Stimulated activated CD8-positive, alpha-beta memory T cell treated with anti-CD3 and anti-CD28 coated beads, Interleukin-12 subunit alpha, Interleukin-12 subunit beta, amount 100 ng/mL, for 24 hours (primary cell): ENCODE measurements around the gene SF3A2.

Source experiments
- DNase-seq: peaks from one replicate; pipeline ENCODE4 v3.0.0-alpha.2; 2020; ENCODE audit errors: extremely low read depth

Gene SF3A2

DNA sequence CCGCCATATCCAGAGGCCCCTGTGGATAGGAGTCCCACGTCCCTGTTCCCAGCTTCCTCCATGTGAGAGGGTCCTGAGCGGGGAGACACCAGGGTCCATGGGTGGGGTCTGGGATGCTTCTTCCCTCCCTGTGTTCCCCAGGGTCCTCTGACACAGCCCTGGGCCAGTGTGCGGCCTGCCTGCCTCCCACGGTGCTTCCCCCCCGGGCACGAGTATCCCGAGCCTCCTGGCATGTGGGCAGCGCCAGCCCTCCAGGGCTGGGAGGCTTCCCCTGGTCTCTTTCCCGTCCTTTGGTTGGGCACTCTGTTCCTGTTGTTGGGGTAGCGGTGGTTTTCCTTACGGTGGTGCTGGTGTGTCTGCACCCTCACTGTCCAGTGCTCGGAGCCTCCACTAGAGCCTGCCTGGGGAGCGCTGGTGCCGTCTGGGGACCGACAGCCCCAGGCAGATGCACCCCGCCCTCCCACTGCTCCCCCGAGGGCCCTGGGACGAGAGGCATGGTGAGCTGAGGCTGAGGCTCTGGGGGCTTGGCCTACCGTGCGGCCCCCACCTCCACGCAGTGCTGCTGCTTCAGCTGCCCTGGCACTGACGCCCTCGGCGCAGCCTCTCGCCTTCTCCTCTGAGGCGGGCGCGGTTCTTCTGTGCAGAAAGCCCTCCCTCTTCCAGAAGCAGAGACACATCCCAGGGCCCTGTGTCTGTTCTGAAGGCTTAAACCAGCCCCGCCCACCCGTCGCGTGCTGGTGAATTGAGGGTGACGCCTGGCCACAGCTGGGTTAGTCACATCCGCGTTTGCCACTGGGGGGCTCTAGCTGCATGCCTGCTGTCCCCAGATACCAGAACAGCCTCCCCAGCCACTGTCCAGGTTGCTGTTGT lies 28.4 kb upstream of the SF3A2 start:
- DNase-seq, result no peak

DNA sequence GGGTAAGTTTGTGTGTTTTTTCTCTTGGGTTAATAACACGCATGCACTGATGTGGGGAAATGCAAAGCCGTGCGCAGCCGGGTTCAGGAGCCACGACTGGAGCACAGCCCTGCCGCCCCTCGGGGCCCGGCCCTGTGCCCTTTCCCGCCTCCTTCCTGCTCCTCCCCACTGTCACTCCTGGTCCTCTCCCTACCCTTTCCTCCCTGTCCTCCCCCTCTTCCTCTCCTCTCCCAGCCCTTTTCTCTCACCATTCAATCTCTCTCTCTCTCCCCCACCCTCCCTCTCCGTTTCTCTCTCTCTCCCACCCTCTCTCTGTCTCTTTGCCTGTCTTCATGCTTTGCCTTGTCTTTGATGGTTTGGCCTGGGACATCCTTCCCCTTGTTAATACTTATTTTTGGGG lies 27.6 kb upstream of the SF3A2 start:
- no peak for DNase-seq

DNA sequence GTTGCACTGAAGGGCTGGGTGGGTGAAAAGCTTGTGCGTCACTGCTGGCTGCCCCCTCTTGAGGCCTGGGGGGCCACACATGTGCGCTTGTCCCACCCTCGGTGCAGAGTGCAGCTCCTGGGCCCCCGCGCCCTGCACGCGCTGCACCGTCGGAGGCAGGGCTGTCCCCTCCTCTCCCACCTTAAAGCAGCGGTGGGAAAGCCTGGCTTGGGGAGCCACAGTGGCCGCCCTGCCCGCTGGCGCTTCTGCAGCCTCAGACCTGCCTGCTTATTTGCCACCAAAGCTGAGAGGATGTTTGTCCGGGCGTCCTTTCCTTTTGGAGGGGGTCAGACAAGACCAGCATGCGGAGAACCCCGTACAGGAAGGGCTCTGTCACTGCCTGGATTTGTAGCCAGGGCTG lies 27.2 kb upstream of the SF3A2 start:
- no peak for DNase-seq

DNA sequence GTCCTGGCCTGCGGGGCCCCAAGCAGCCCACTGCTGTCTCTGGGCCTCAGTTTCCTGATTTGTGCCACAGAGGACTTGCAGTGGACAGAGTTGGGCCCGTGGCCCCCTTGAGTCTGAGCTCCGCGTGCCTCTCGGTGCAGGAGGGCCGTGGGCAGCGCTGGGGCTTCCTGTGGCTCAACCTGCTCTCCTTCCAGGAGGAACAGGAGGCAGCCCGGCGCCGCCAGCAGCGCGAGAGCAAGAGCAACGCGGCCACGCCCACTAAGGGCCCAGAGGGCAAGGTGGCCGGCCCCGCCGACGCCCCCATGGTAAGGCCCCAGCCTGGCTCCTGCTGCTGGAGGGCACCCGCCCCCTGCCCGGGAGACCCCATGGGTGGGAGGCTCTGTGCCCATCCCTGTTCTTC lies 26.4 kb upstream of the SF3A2 start:
- no peak for DNase-seq

DNA sequence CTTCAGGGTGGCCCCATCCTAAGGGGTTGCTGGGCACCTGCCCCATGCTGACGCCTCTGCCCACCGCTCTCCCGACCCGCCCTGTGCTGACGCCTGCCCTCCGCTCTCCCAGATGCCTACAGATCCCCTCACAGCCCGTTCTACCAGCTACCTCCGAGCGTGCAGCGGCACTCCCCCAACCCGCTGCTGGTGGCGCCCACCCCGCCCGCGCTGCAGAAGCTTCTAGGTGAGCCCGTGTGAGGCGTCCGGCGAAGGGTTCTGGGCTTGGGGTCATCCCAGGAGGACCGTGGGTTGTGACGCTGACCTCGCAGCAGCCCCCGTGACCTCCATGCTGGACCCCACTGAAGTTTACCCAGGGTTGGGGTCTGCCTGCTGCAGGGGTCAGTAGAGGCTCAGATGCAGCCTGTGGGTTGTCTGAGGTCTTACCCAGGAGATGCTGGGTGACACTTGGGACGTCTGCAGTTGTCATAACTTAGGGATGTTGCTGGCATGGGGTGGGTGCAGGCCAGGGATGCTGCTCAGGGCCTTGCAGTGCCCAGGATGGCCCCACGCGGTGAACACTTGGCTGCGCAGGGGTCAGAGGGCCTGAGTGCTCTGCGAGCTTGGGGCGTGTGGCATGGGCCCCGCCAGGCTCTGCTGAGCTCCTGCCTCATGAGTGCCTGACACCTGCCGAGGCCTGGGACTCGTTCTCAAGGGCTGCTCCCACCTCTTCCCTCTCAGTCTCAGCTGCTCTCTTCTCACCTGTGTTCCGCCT lies 25.5 kb upstream of the SF3A2 start:
- no peak for DNase-seq

DNA sequence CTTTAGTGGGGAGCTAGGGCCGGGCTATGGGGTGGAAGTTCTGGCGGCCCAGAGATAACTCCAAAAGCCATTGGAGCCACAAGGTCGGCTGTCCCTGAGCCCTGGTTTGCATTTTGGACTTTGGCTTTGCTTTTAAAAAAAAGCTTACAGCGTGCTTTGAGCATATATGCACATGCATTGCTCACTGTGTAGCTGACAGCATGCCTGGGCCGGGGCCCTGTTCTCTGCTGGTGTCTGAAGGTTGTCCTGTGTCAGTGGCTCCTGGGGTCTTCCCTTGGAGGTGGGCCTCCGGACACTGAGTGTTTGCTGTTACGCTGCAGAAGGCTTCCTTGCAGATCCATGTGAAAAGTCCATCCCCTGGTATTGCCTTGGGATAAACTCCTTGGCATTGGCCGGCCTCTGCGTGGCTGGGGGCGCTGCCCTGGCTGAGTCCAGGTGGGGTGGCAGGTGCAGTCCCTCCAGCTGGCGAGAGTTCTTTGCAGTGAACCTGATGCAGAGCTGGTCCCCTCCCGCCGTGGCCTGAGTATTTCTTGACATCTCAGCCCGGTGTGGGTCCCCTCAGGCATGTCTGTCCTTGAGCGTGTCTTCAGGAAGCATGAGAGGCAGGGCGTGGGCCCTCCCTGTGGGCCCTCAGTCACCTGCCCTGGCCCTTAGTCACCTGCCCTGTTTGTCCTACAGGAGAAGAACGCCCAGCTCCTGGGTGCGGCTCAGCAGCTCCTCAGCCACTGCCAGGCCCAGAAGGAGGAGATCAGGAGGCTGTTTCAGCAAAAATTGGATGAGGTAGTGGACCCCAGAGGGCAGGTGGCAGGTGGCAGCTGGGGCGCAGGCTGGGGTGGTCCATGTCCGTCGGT lies 23.5 kb upstream of the SF3A2 start:
- no peak for DNase-seq

DNA sequence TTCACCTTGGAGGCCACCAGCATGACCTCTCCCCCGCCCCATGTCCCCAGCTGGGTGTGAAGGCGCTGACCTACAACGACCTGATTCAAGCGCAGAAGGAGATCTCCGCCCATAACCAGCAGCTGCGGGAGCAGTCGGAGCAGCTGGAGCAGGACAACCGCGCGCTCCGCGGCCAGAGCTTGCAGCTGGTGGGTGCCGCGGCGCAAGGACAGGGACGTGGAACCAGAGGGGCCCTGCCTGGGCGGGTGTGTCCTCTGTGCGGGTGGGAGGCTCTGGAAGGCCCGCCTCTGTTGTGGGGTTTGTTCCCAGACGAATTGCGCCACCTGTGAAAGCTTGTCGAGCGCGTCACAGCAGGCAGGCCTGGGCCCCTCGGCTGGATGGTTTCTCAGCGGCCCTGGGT lies 22.8 kb upstream of the SF3A2 start:
- DNase-seq, result no peak

DNA sequence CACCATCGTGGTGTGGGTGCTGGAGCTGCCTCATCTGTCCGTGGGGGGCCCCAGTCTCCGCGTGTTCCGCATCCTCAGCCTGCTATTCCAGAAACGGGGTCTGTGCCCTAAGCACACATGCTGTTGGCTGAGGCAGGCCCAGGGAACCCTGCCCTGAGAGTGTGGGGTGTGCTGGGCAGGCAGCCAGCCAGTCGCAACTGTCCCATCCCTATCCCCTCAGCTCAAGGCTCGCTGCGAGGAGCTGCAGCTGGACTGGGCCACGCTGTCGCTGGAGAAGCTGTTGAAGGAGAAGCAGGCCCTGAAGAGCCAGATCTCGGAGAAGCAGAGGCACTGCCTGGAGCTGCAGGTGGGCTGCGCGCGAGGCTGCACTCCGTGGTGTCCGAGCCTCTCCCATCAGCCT lies 22.4 kb upstream of the SF3A2 start:
- no peak for DNase-seq

DNA sequence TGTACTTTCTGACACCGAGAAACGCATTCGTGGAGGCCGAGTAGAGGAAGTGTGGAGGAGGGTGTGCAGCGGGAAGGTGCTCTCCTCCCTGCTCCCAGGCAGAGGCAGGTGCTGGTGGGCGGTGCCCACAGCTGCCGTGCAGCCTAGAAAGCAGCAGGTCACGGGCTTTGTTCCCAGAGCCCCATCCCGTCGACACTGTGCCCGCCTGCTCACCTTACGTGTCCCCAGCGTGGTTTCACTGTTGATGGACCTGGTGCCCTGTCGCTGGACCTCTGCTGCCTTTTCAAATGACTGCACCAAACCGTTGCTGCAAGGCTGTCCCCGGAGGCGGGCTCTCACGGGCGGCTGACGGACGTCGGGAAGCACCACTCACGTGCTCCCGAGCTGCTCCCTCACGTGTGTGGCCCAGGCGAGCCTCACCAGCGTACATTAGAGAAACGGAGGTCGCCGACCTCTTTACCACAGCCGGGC lies 21.3 kb upstream of the SF3A2 start:
- DNase-seq, result no peak

DNA sequence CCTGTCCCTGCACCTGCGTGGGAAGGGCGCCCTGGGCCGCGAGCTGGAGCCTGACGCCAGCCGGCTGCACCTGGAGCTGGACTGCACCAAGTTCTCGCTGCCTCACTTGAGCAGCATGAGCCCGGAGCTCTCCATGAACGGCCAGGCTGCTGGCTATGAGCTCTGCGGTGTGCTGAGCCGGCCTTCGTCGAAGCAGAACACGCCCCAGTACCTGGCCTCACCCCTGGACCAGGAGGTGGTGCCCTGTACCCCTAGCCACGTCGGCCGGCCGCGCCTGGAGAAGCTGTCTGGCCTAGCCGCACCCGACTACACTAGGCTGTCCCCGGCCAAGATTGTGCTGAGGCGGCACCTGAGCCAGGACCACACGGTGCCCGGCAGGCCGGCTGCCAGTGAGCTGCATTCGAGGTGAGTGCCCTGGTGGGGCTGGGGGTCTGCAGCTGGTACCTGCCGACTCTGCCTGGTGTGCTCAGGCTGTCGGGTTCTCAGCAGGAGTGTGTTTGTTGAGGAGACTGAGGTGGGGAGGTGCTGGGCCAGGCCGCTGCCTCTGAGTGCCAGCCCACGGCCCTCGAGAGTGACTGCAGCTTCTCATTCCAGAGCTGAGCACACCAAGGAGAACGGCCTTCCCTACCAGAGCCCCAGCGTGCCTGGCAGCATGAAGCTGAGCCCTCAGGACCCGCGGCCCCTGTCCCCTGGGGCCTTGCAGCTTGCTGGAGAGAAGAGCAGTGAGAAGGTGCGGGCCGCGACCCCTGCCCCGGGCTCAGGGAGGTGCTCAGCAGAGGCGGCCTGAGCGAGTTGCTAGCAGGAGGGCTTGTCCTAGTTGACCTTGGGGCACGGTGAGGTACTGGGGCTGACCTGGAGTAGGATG lies 20.0 kb upstream of the SF3A2 start:
- DNase-seq, result no peak

DNA sequence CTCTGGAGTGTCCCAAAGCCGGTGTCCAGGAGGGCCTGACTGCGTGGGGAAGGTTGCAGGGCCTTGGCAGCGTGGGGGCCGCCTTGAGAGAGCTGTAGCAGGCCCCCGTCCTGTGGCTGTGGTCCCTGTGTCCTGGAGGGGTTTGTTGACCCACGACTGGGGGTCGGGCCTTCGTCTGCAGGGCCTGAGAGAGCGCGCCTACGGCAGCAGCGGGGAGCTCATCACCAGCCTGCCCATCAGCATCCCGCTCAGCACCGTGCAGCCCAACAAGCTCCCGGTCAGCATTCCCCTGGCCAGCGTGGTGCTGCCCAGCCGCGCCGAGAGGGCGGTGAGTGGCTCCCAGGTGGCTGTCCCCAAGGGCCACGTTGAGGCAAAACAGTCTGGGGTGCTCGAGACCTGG lies 19.0 kb upstream of the SF3A2 start:
- no peak for DNase-seq

DNA sequence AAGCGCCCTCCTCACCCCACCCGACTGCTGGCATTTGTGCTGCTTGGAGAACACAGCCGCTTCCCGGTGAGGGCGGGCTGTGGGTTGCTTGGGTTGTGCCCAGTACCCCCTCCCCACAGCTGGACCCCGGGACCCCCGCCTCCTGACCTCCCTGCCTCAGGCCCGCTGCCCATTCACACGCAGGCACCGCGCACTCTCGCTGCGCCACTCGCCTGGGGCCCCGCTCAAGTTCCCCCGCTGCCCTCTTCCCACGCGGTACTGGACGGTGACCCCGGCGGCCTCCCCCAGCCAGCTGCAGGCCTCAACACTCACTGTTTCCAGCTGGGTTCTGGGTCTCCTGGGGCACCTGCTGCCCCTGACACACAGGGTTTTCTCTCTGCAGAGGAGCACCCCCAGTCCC lies 16.9 kb upstream of the SF3A2 start:
- DNase-seq, result no peak

DNA sequence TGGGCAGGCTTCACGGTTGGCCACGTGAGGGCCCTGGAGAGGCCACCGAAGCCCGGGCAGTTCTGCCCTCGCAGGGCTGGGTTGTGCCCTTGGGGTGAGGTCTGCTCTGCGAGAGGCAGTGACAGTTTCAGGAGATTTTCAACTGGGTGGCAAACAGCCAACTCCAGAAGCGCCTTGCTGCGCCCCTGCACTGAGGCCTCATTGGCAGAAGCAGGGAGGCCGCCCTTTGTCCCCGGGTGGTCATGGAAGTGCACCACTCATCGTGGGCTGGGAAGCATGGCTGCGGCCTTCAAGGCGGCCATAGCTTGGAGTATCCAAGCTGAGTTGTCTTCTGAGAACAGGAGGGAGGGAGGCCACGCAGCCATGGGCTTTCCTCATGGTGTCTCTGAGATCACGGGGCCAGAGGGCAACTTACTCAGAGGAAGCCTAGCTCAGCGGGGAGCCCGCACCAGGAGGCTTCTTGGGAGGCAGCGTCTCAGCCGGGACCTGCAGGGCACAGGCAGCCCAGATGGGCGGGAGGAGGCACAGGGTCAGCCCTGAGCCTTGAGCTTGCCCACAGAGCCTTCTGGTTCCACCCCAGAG lies 15.3 kb upstream of the SF3A2 start:
- no peak for DNase-seq

DNA sequence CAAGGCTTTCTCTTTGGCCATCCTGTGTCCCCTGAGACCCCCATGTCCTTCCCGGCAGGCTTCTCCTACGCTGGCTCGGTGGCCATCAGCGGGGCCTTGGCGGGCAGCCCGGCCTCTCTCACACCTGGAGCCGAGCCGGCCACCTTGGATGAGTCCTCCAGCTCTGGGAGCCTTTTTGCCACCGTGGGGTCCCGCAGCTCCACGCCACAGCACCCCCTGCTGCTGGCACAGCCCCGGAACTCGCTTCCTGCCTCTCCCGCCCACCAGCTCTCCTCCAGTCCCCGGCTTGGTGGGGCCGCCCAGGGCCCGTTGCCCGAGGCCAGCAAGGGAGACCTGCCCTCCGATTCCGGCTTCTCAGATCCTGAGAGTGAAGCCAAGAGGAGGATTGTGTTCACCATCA lies 14.7 kb upstream of the SF3A2 start:
- DNase-seq, result no peak

DNA sequence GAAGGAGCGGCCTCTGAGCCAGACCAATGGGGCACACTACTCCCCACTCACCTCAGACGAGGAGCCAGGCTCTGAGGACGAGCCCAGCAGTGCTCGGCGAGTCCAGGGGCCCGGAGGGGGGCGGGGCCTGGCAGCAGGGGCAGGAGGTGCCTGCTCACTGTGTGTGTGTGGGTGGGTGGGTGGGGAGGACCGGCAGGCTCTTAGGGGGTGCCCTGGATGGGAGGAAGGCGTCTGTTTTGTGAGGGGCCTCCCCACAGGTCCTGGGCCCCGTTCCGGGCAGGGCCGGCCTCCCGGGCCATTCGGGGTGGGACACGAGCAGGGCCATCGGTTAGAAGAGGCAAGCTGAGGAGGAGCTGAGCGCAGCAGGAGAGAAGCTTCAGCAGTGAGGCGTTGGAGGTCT lies 13.2 kb upstream of the SF3A2 start:
- DNase-seq, result no peak

DNA sequence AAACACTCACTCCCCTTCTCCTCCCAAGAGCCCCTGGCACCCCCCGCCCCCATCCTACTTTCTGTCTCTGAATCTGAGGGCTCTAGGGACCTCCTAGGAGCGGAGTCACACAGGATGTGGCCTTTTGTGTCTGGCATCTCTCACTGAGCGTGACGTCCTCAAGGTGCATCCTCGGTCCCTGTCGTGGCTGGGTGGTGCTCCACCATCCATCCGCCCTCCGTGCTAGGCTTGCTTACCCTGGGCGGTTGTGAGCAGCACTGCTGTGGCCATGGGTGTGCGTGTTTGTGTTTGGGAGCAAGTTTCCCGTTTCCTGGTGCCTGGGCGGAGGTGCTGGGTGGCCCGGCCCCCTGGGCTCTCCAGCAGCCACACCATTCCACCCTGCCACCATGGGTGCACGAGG lies 12.7 kb upstream of the SF3A2 start:
- DNase-seq, result no peak

DNA sequence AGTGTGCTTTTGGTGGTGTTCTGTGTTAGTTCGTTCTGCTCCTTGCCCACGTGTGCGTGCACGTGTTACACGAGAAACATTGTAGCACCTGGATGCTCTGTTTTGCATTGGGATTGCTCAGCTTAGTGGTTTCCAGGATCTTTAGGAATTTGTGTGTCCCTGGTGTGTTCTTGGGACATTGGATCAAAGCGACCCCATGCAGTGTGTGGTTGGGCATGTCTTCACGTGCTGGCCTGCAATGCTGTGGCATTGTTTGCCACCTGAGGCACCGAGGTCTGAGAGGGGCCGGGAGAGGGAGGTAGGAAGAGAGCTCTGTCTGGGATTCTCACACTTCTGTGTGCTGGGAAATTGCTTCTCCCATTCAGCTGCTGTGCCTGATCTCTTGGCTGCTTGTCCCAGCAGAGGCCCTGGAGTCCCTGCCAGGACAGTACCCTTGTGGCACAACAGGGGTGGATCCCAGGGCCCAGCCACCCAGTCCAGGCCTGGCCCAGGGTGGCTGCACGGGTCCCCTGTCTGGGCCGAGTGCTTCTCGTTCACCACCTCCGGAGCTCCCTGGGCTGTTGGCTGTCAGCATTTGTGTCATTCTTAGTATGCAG lies 11.8 kb upstream of the SF3A2 start:
- DNase-seq, result no peak

DNA sequence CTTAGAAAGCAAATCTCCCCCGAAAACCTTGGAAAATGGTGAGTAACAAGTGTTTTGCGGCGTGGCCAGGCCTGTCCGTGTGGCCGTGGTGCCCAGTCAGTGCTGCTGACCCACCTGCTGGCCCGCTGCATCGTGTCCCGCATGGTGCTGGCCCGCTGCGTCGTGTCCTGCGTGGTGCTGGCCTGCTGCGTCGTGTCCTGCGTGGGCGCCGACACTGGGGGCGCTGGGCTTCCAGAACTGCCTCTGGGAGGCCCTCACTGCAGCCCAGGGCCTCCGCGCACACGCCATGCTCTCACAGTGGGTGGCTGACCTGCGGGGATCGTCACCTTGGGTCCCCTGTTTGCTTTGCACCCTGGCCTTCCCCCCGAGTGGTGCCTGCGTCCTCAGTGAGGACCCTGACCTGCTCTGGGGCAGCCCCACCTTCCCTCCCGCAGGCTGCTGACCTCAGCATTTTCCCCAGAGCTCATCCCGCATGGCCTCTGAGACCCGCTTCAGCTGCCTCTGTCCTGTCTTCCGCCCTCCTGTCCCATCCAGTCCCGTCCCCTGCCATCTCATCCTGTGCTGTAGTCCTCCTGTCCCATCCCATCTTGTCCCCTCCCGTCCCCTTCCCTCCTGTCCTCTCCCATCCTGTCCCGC lies 11.1 kb upstream of the SF3A2 start:
- DNase-seq, result no peak

DNA sequence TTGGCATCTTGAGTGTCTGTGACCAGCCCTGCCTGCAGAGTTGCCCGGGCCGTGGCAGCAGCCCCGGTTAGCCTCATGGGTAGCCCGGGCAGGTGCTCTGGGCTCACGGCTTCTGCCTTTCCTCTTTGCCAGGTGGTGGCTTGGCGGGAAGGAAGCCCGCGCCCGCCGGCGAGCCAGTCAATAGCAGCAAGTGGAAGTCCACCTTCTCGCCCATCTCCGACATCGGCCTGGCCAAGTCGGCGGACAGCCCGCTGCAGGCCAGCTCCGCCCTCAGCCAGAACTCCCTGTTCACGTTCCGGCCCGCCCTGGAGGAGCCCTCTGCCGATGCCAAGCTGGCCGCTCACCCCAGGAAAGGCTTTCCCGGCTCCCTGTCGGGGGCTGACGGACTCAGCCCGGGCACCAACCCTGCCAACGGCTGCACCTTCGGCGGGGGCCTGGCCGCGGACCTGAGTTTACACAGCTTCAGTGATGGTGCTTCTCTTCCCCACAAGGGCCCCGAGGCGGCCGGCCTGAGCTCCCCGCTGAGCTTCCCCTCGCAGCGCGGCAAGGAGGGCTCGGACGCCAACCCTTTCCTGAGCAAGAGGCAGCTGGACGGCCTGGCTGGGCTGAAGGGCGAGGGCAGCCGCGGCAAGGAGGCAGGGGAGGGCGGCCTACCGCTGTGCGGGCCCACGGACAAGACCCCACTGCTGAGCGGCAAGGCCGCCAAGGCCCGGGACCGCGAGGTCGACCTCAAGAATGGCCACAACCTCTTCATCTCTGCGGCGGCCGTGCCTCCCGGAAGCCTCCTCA lies 10.4 kb upstream of the SF3A2 start:
- no peak for DNase-seq
